HepG2 (cell line): ENCODE measurements around the gene KDM8. TPM values are rescaled to one million over a fixed set of nuclear protein-coding genes. Genes with fewer than 3 reads are reported as not detected.

Experiments
- BHLHE40 ChIP-seq: IDR thresholded peaks from 2 replicates; pipeline ENCODE4 v1.6.1; 2011; ENCODE audit warnings: low read length, improper control_type of control experiment
- CC2D1A ChIP-seq: sonication (generic); formaldehyde crosslinking; IDR thresholded peaks from 2 replicates; pipeline ENCODE4 v1.8.1; 2023; ENCODE audit warnings: mild to moderate bottlenecking, missing genetic modification reagents
- DR1 ChIP-seq: sonication (generic); formaldehyde crosslinking; IDR thresholded peaks from 2 replicates; pipeline ENCODE4 v1.8.0; 2021; ENCODE audit warnings: mild to moderate bottlenecking, missing genetic modification reagents, inconsistent platforms
- ETV5 ChIP-seq: IDR thresholded peaks from 2 replicates; pipeline ENCODE4 v1.6.1; 2018; ENCODE audit warnings: missing biosample characterization, missing genetic modification reagents, inconsistent platforms, borderline replicate concordance
- HNF4A ChIP-seq: sonication (generic); formaldehyde crosslinking; IDR thresholded peaks from 2 replicates; pipeline ENCODE4 v1.4.0; 2020; ENCODE audit warnings: missing genetic modification reagents
- HNF4G ChIP-seq, 2 experiments: sonication (generic) in 1 of 2; formaldehyde crosslinking in 1 of 2; IDR thresholded peaks; 2 replicates each; pipeline versions ENCODE4 v1.4.0 to v1.6.1; 2011 to 2020; ENCODE audit warnings: borderline replicate concordance in 2 of 2, low read depth in 2 of 2, mild to moderate bottlenecking in 2 of 2, low read length in 1 of 2, missing genetic modification reagents in 1 of 2, moderate library complexity in 1 of 2
- MAF1 ChIP-seq: sonication (generic); formaldehyde crosslinking; IDR thresholded peaks from 2 replicates; pipeline ENCODE4 v1.5.0; 2020; ENCODE audit warnings: missing genetic modification reagents, borderline replicate concordance
- XRCC5 ChIP-seq: fragments of 200-400 bp; formaldehyde crosslinking; optimal IDR thresholded peaks from 2 replicates; pipeline ENCODE3; 2017; ENCODE audit warnings: mild to moderate bottlenecking, low read length
- ZBTB3 ChIP-seq: sonication (generic); formaldehyde crosslinking; IDR thresholded peaks from 2 replicates; pipeline ENCODE4 v1.4.0; 2020; ENCODE audit warnings: low read depth, mild to moderate bottlenecking, moderate library complexity, missing genetic modification reagents, borderline replicate concordance
- ZFP37 ChIP-seq: sonication (generic); formaldehyde crosslinking; IDR thresholded peaks from 2 replicates; pipeline ENCODE4 v1.4.0; 2020; ENCODE audit warnings: missing genetic modification reagents, borderline replicate concordance
- ZNF550 ChIP-seq: sonication (generic); formaldehyde crosslinking; IDR thresholded peaks from 2 replicates; pipeline ENCODE4 v1.4.0; 2020; ENCODE audit warnings: mild to moderate bottlenecking, missing genetic modification reagents, borderline replicate concordance
- ZNF557 ChIP-seq: sonication (generic); formaldehyde crosslinking; IDR thresholded peaks from 2 replicates; pipeline ENCODE4 v1.4.0; 2020; ENCODE audit warnings: missing genetic modification reagents
- ZNF564 ChIP-seq: sonication (generic); formaldehyde crosslinking; IDR thresholded peaks from 2 replicates; pipeline ENCODE4 v1.8.1; 2023; ENCODE audit warnings: mild to moderate bottlenecking, missing genetic modification reagents
- ZNF605 ChIP-seq: sonication (generic); formaldehyde crosslinking; IDR thresholded peaks from 2 replicates; pipeline ENCODE4 v1.8.0; 2022; ENCODE audit warnings: mild to moderate bottlenecking, missing genetic modification reagents
- ZNF775 ChIP-seq: sonication (generic); formaldehyde crosslinking; IDR thresholded peaks from 2 replicates; pipeline ENCODE4 v1.4.0; 2020; ENCODE audit warnings: missing genetic modification reagents, mild to moderate bottlenecking, moderate library complexity, borderline replicate concordance
- polyA plus RNA-seq, 8 experiments: library from polyadenylated mRNA; depleted of rRNA in 3 of 8; stranded (reverse) in 7 of 8; unstranded in 1 of 8; fragments of >200 nt; fragmentation: Illumina TruSeq in 4 of 8; extraction: Trizol in 4 of 8; gene quantifications; 2 replicates each; pipeline versions ENCODE4 v1.2.1 to v1.2.3, GENCODE V29; 2011 to 2016; ENCODE audit warnings: low read depth in 4 of 8, missing spikeins in 1 of 8, mixed read lengths in 1 of 8; ENCODE audit not compliant: insufficient read depth in 1 of 8
- total RNA-seq, 5 experiments: library from RNA; depleted of rRNA; stranded (reverse); fragments of >200 nt; fragmentation: Illumina TruSeq; extraction: Trizol; gene quantifications; 2 replicates each; pipeline ENCODE4 v1.2.3, GENCODE V29; 2016; ENCODE audit warnings: low read depth in 1 of 5
- TF ChIP-seq, protein P1 (sequence below), 2 experiments: IDR thresholded peaks; 2 replicates each; pipeline ENCODE4 v1.6.1; 2011 to 2012; ENCODE audit warnings: low read length in 2 of 2, borderline replicate concordance in 1 of 2, low read depth in 1 of 2, mild to moderate bottlenecking in 1 of 2, moderate library complexity in 1 of 2
- TF ChIP-seq, protein P2 (sequence below): IDR thresholded peaks from 2 replicates; pipeline ENCODE4 v1.6.1; 2016; ENCODE audit warnings: missing compliant biosample characterization, missing genetic modification reagents, borderline replicate concordance
- TF ChIP-seq, protein P3 (sequence below): sonication (generic); formaldehyde crosslinking; IDR thresholded peaks from 2 replicates; pipeline ENCODE4 v1.4.0; 2020; ENCODE audit warnings: missing genetic modification reagents, borderline replicate concordance

The KDM8 gene
- total and polyA plus RNA-seq, 2 of the 13 experiments (the other 11 are each of a cell fraction or from before 2014, with no cell fraction given) = 3.3 to 8.6 TPM

DNA sequence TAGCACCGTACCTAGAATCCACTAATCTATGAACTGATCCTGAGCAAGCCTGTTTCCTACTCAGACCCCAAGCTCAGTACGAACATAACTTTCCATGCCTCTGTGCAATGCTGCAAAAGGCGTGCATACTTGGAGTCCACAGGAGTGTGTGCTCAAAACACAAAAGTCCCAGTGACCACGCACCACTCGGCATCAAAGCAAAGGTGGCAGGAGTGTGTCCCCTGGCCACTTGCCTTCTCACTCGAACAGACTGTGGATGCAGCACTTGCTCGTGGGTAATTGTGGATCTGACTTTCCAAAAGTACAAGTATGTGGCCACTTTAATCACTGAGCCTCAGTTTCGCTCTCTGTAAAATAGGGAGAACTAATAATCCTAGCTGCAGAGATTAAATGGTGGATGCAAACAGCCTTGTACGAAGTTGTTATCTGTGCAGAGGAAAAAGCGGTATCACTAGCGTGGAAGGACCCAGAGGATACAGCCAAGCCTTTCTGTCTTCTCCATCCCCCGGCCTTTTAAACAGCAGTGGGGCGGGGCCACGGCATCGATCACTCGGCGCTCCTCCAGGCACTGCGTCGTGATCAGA is 311 bp upstream of the KDM8 start (continued):
- TF ChIP-seq XRCC5 (peak; percentile 100), HNF4G (IDR thresholded peaks at IDR 0.05; ENCODE audit: borderline replicate concordance, low read depth, low read length) (no peak), HNF4G (CRISPR knock-in tag; IDR thresholded peaks at IDR 0.05; ENCODE audit: borderline replicate concordance, low read depth) (peak; percentile 8; the same call in 1 of the 2 replicates), ZNF557 (0 out of 2 replicates have a peak, but pooled peaks have one; percentile 79), ZNF564 (CRISPR knock-in tag) (peak; percentile 9; the same call in 1 of the 2 replicates), BHLHE40 (peak; percentile 57; the same call in 1 of the 2 replicates), CC2D1A (CRISPR knock-in tag) (no peak), HNF4A (CRISPR knock-in tag) (0 out of 2 replicates have a peak, but pooled peaks have one; percentile 45), ZBTB3 (CRISPR knock-in tag) (peak; percentile 86; the same call in 1 of the 2 replicates), ZNF550 (0 out of 2 replicates have a peak, but pooled peaks have one; percentile 32), ZNF605 (CRISPR knock-in tag) (no peak), DR1 (CRISPR knock-in tag) (peak; percentile 30; the same call in 1 of the 2 replicates), ETV5 (CRISPR knock-in tag) (no peak), ZNF775 (no peak; the same call in 1 of the 2 replicates), ZFP37 (CRISPR knock-in tag) (peak; percentile 71; the same call in 1 of the 2 replicates), MAF1 (CRISPR knock-in tag) (0 out of 2 replicates have a peak, but pooled peaks have one; percentile 77)
- TF ChIP-seq, protein P1, sequence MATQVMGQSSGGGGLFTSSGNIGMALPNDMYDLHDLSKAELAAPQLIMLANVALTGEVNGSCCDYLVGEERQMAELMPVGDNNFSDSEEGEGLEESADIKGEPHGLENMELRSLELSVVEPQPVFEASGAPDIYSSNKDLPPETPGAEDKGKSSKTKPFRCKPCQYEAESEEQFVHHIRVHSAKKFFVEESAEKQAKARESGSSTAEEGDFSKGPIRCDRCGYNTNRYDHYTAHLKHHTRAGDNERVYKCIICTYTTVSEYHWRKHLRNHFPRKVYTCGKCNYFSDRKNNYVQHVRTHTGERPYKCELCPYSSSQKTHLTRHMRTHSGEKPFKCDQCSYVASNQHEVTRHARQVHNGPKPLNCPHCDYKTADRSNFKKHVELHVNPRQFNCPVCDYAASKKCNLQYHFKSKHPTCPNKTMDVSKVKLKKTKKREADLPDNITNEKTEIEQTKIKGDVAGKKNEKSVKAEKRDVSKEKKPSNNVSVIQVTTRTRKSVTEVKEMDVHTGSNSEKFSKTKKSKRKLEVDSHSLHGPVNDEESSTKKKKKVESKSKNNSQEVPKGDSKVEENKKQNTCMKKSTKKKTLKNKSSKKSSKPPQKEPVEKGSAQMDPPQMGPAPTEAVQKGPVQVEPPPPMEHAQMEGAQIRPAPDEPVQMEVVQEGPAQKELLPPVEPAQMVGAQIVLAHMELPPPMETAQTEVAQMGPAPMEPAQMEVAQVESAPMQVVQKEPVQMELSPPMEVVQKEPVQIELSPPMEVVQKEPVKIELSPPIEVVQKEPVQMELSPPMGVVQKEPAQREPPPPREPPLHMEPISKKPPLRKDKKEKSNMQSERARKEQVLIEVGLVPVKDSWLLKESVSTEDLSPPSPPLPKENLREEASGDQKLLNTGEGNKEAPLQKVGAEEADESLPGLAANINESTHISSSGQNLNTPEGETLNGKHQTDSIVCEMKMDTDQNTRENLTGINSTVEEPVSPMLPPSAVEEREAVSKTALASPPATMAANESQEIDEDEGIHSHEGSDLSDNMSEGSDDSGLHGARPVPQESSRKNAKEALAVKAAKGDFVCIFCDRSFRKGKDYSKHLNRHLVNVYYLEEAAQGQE (IDR thresholded peaks at IDR 0.05; ENCODE audit: borderline replicate concordance in 1 of 2, low read depth in 1 of 2, low read length in 2 of 2) = no peak
- TF ChIP-seq, protein P2, sequence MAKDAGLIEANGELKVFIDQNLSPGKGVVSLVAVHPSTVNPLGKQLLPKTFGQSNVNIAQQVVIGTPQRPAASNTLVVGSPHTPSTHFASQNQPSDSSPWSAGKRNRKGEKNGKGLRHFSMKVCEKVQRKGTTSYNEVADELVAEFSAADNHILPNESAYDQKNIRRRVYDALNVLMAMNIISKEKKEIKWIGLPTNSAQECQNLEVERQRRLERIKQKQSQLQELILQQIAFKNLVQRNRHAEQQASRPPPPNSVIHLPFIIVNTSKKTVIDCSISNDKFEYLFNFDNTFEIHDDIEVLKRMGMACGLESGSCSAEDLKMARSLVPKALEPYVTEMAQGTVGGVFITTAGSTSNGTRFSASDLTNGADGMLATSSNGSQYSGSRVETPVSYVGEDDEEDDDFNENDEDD (CRISPR knock-in tag) = no peak
- TF ChIP-seq, protein P3, sequence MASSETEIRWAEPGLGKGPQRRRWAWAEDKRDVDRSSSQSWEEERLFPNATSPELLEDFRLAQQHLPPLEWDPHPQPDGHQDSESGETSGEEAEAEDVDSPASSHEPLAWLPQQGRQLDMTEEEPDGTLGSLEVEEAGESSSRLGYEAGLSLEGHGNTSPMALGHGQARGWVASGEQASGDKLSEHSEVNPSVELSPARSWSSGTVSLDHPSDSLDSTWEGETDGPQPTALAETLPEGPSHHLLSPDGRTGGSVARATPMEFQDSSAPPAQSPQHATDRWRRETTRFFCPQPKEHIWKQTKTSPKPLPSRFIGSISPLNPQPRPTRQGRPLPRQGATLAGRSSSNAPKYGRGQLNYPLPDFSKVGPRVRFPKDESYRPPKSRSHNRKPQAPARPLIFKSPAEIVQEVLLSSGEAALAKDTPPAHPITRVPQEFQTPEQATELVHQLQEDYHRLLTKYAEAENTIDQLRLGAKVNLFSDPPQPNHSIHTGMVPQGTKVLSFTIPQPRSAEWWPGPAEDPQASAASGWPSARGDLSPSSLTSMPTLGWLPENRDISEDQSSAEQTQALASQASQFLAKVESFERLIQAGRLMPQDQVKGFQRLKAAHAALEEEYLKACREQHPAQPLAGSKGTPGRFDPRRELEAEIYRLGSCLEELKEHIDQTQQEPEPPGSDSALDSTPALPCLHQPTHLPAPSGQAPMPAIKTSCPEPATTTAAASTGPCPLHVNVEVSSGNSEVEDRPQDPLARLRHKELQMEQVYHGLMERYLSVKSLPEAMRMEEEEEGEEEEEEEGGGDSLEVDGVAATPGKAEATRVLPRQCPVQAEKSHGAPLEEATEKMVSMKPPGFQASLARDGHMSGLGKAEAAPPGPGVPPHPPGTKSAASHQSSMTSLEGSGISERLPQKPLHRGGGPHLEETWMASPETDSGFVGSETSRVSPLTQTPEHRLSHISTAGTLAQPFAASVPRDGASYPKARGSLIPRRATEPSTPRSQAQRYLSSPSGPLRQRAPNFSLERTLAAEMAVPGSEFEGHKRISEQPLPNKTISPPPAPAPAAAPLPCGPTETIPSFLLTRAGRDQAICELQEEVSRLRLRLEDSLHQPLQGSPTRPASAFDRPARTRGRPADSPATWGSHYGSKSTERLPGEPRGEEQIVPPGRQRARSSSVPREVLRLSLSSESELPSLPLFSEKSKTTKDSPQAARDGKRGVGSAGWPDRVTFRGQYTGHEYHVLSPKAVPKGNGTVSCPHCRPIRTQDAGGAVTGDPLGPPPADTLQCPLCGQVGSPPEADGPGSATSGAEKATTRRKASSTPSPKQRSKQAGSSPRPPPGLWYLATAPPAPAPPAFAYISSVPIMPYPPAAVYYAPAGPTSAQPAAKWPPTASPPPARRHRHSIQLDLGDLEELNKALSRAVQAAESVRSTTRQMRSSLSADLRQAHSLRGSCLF (CRISPR knock-in tag) = no peak
